ENCODE data around the gene EPHB1. TPM values are rescaled to one million over a fixed set of nuclear protein-coding genes. Genes with fewer than 3 reads are reported as not detected.

The EPHB1 gene
- polyA plus RNA-seq, 3 donors from 2014 or later, result 0.45 to 1.7 (median 0.48) TPM

DNA sequence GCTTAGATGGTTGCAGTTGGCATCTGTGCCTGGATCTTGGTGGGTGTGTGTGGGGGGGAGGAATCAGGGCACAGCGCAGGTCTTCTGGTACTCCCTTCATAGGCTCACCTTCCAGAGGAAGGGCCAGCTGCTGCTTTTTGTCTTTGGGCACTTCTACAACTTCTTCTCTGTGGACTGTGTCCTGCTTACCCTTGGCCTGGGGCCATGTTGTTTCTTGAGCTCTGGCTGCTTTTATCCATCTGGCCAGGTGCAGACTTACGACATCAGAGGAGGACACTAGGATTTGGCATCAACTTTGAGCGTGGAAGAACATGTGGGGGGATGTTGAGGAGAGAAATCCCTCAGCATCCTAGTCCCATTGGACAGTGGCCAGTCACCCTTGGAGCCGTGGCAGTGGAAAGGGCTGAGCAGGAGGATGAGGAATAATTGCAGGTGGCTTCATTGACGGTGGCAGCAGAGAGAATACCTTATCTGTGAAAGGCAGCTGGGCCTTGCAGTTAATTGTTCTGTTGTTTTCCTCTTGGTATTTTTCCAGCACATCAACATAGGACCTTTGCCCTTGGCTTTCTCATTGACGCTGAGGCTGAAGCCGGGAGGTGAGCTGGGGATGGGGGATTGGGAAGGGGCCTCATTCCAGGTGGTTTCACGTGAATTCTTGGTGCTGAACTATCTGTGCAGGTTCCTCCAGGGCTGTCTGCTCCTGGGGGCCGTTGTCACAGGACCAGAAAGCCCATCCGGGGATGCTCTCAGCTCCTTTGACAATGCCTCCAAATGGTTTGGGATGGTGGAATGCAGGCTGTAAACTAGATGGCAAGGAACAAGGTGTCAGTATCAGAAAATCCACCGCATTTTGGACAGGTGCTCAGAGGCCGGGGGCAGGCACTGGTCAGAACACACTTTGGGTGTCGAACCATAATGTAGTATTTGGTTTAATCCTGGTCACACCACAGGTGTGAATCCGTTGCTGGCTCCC, 9.7 kb downstream of the EPHB1 start:
- Mint-ChIP-seq H3K36me3 (no peaks in the 10 kb centered on the region), H3K9me3 (peaks cover 0 to 5% (median 0%) of the 10 kb centered on the region in 6 donors), H3K27me3 (ENCODE audit: low read depth in 3 of 3) (peaks cover 1 to 8% (median 8%) of the 10 kb centered on the region in 3 donors), H3K27ac (no peak overlapping the region), H3K4me1 (no peaks in the 10 kb centered on the region), H3K4me3 (no peak overlapping the region)
- no peak for DNase-seq

DNA sequence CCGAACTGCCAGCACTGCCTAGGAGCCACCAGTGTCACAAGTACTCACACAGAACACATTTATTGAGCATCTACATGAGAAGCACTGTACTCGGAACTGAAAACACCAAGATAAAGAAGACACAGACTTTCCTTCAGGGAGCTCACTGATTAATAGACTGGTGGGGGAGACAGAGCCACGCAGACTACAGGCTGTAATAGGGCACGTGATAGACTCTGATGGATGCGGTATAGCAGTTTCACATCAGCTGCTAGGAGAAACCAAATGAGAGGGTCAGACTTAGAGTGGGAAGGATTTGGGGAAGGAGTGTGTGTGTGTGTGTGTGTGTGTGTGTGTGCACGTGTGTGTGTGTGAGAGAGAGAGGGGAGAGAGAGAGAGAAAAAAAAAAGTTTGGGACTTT, 12.1 kb downstream of the EPHB1 start:
- H3K36me3 Mint-ChIP-seq, result no peaks in the 10 kb centered on the region
- no peaks in the 10 kb centered on the region for H3K4me1 Mint-ChIP-seq
- no peak for DNase-seq
- peaks cover 4 to 8% (median 8%) of the 10 kb centered on the region in 3 donors for H3K27me3 Mint-ChIP-seq (ENCODE audit: low read depth in 3 of 3)
- H3K27ac Mint-ChIP-seq, result peak overlapping the region in 1 of 6 donors; percentile 8
- H3K4me3 Mint-ChIP-seq, result no peak overlapping the region
- H3K9me3 Mint-ChIP-seq, result peaks cover 0 to 5% (median 0%) of the 10 kb centered on the region in 6 donors

DNA sequence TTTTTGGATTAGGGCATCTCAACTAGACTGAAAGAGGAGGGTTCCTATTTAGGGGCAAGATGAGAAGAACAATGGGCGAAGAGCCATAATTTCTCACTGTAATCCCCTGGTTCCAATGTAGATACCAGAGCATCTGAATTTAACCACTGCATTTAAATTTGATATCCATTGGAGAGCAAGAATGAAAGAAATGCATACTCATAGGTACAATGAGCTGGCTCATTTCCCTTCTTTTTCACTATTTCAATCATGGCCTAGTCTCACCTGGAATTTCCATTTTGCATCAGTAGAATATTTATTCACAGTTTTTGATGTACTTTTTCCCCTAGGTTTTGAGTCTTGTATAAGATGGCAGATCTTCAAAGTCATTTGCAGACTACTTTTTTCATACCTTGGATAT, 13.8 kb downstream of the EPHB1 start:
- Mint-ChIP-seq H3K9me3 (peaks cover 0 to 5% (median 0%) of the 10 kb centered on the region in 6 donors), H3K4me3 (no peak overlapping the region), H3K27ac (no peak overlapping the region), H3K36me3 (no peaks in the 10 kb centered on the region), H3K4me1 (no peaks in the 10 kb centered on the region), H3K27me3 (ENCODE audit: low read depth in 3 of 3) (peaks cover 5 to 9% (median 8%) of the 10 kb centered on the region in 3 donors)
- DNase-seq, result no peak

DNA sequence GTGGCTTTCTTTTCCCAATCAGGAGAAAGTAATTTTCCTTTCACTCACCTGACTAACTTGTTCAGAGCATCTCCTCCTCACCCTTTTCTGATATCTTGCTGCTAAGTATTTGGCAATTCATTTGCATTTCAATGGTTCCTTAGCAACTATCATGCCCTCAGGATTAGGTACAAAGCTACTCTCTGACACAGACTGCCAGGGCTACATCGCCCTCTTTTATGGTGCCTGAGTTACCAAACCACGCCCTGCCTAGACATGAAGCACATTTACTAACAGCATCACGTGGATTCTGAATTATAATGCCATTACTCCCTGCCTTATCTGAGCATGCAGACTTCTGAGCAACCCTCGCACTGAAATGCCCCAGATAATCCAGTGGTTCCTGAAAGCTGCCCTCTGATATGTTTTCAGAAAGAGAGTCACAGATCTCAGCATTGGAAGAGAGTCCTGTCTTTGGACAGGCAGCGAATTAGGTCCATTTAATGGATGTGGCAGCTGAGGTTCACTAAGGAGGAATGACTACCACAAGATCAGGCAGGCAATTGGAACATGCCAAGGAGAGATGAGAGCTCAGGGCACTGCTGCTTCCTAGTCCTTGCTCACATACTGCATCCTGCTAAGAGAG, 14.5 kb downstream of the EPHB1 start:
- H3K9me3 Mint-ChIP-seq, result peaks cover 0 to 5% (median 0%) of the 10 kb centered on the region in 6 donors
- peaks cover 4 to 9% (median 8%) of the 10 kb centered on the region in 3 donors for H3K27me3 Mint-ChIP-seq (ENCODE audit: low read depth in 3 of 3)
- H3K4me1 Mint-ChIP-seq, result no peaks in the 10 kb centered on the region
- no peak overlapping the region for H3K4me3 Mint-ChIP-seq
- H3K27ac Mint-ChIP-seq, result no peak overlapping the region
- no peak for DNase-seq
- H3K36me3 Mint-ChIP-seq, result no peaks in the 10 kb centered on the region

DNA sequence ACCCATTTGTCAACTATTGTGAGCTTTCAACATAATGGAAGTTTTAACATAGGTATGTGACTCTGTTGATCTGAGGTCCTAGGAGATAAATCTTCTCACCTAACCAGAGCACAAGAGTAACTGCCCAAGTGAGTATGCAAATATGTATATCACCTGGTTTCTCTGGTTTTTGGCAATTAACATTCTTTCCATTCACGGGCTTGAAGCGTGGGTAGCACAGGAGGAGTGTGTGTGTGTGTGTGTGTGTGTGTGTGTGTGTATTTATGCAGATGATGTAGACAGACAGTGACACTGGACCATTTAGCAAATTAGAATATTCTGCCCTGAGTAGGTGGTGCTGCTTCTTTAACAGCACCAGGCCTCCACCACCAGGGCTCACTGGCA, 15.0 kb downstream of the EPHB1 start:
- Mint-ChIP-seq H3K9me3 (peaks cover 0 to 5% (median 0%) of the 10 kb centered on the region in 6 donors), H3K4me3 (no peak overlapping the region), H3K4me1 (no peaks in the 10 kb centered on the region), H3K27ac (no peak overlapping the region), H3K36me3 (no peaks in the 10 kb centered on the region), H3K27me3 (ENCODE audit: low read depth in 3 of 3) (peaks cover 4 to 8% (median 7%) of the 10 kb centered on the region in 3 donors)
- no peak for DNase-seq

DNA sequence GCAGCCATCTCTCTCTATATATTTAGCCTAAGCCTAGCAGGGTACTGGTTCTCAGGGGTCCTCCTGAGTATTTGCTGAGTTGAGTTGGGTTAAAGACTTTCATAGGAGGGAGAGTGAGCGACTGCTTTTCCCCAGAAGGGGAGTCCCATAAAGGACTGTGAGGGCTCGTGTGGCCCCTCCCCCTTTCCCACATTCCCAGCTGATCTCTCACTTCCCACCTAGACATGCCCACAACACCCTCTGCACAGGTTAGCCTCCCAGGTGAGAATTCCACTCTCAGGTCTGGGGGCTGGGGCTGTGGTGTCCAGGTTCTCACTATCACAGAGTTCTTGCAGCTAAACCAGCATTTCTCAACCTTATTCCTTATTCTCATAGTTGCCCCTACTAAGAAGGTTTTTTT, 15.8 kb downstream of the EPHB1 start:
- H3K4me3 Mint-ChIP-seq, result no peak overlapping the region
- peaks cover 0 to 5% (median 0%) of the 10 kb centered on the region in 6 donors for H3K9me3 Mint-ChIP-seq
- no peaks in the 10 kb centered on the region for H3K4me1 Mint-ChIP-seq
- no peak for DNase-seq
- H3K27ac Mint-ChIP-seq, result no peak overlapping the region
- no peaks in the 10 kb centered on the region for H3K36me3 Mint-ChIP-seq
- peaks cover 4 to 7% (median 6%) of the 10 kb centered on the region in 3 donors for H3K27me3 Mint-ChIP-seq (ENCODE audit: low read depth in 3 of 3)

DNA sequence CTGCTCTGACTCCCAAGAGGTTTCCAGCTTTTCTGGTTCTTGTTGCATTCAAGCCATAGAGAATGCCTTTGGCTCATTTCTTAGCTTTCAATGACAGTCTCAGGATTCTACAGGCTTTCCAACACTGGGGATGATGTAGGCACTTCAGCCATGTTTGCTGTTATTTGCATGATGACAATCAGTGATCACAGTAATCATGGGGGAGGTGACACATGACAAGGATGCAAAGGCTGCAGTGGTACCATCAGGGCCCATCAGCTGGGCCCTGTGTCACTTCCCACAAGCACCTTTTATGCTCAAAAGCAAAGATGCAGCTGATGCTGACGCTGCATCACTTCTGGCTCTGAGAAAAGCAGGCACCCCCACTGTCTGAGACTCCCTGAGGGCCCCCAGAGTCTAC, 18.6 kb downstream of the EPHB1 start:
- H3K4me1 Mint-ChIP-seq, result no peaks in the 10 kb centered on the region
- H3K27ac Mint-ChIP-seq, result no peak overlapping the region
- peaks cover 0 to 2% (median 0%) of the 10 kb centered on the region in 6 donors for H3K9me3 Mint-ChIP-seq

DNA sequence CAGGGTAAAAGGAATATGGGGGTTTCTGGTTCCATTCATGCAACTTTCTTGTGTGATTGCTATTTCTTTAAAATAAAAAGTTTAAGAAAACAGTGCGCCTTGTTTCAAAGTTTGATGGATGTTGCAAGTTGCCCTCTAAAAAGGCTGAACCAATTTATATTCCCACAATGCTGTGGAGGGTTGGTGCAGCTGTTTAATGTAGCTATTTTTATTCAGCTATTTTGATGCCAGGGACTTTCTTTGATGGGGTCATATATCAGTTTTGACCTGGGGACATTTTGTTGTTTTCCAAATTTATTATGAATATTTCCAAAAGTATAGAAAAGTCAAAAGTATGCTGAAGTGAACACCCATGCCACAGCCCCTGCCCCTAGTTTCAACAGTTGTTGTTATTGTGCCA, 20.5 kb downstream of the EPHB1 start:
- Mint-ChIP-seq H3K27ac (no peak overlapping the region), H3K36me3 (no peaks in the 10 kb centered on the region), H3K9me3 (peaks cover 0 to 3% (median 0%) of the 10 kb centered on the region in 6 donors), H3K4me3 (no peak overlapping the region), H3K4me1 (no peaks in the 10 kb centered on the region), H3K27me3 (ENCODE audit: low read depth in 3 of 3) (peaks cover 2 to 4% (median 2%) of the 10 kb centered on the region in 3 donors)
- DNase-seq, result no peak

More for the DNA sequence above, 18.6 kb downstream of the EPHB1 start:
- peaks cover 2 to 7% (median 4%) of the 10 kb centered on the region in 3 donors for H3K27me3 Mint-ChIP-seq (ENCODE audit: low read depth in 3 of 3)
- no peaks in the 10 kb centered on the region for H3K36me3 Mint-ChIP-seq
- no peak overlapping the region for H3K4me3 Mint-ChIP-seq
- no peak for DNase-seq

DNA sequence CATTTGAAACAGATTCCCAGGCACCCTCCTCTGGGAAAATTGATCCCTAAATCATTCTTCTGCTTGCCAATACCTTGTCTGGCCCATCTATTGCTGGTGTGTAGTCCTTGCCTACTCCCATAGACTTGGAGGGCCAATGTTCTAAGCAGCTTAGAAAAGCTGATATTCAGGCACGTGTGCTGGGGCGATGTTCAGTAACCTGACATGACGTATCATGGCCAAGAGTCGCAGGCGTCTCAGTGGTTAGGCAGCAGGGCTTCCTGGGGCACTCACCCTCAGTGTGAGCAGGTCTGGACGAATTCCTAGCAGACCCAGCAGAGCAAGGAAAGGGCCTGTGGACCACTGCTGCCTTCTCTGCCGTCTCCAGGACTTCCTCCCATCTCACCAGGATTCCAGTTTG, 21.6 kb downstream of the EPHB1 start:
- no peak for DNase-seq
- no peak overlapping the region for H3K4me3 Mint-ChIP-seq
- H3K27ac Mint-ChIP-seq, result no peak overlapping the region

DNA sequence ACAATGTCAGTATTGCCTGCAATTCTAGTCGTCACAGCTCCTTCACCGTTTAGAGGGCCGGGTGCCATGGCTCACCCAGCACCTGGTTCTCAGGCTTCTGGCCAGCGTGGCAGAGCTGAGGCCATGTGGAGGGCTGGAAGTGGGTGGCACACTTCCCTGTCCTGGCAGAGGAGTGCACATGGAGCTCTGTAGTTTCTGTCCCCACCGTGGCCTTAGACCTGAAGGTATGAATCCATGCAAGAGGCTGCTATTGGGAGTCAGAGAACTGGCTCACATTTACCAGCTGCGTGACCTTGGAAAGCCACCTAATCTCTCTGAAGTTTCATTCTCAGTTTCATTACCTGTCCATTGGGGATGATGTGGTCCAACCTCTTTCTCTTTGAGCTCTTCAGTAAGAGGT, 22.2 kb downstream of the EPHB1 start:
- no peaks in the 10 kb centered on the region for H3K4me1 Mint-ChIP-seq
- peaks cover 0 to 4% (median 2%) of the 10 kb centered on the region in 3 donors for H3K27me3 Mint-ChIP-seq (ENCODE audit: low read depth in 3 of 3)
- DNase-seq, result no peak
- H3K9me3 Mint-ChIP-seq, result peaks cover 0 to 3% (median 0%) of the 10 kb centered on the region in 6 donors
- no peaks in the 10 kb centered on the region for H3K36me3 Mint-ChIP-seq
- no peak overlapping the region for H3K4me3 Mint-ChIP-seq
- no peak overlapping the region for H3K27ac Mint-ChIP-seq

More for the DNA sequence above, 21.6 kb downstream of the EPHB1 start:
- H3K36me3 Mint-ChIP-seq, result no peaks in the 10 kb centered on the region
- peaks cover 0 to 3% (median 0%) of the 10 kb centered on the region in 6 donors for H3K9me3 Mint-ChIP-seq
- no peaks in the 10 kb centered on the region for H3K4me1 Mint-ChIP-seq
- peaks cover 2 to 4% (median 2%) of the 10 kb centered on the region in 3 donors for H3K27me3 Mint-ChIP-seq (ENCODE audit: low read depth in 3 of 3)

DNA sequence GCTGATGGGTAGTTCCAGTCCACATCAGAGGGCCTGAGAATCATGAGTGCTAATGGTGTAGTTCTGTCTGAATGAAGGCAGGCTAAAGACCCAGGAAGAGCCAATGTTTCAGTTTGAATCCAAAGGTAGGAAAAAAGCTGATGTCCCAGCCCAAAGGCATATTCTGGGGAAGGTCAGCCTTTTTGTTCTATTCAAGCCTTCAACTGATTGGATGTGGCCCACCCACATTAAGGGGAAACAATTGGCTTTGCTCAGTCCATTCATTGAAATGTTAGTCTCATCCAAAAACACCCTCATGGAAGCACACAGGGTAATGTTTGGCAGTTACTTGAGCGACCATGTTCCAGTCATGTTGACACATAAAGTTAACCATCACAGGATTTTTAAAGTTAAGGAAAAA, 25.9 kb downstream of the EPHB1 start:
- Mint-ChIP-seq H3K9me3 (peaks cover 0 to 3% (median 0%) of the 10 kb centered on the region in 6 donors), H3K4me3 (no peak overlapping the region), H3K36me3 (no peaks in the 10 kb centered on the region), H3K4me1 (no peaks in the 10 kb centered on the region), H3K27me3 (ENCODE audit: low read depth in 3 of 3) (peaks cover 0 to 11% (median 4%) of the 10 kb centered on the region in 3 donors), H3K27ac (no peak overlapping the region)
- DNase-seq, result no peak

DNA sequence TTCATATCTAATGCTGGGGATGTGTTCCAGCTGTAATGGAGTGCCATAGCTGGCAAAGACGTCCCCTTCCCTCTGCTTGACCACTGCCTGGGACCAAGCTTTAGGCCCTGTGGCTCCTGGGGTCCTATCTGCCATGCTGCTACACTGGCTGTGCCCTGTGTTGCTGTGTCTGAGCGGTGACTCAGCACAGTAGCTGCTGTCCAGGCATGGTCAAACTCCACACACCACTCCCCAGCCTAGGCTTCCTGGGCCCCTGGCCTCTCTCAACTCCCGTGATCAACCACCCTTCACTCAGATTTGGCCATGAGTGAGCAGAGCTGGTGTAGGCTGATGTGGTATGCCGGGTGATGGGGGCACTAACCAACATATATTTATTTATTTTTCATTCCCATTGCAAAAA, 27.0 kb downstream of the EPHB1 start:
- Mint-ChIP-seq H3K4me1 (no peaks in the 10 kb centered on the region), H3K4me3 (no peak overlapping the region), H3K27ac (no peak overlapping the region), H3K9me3 (peaks cover 0 to 2% (median 0%) of the 10 kb centered on the region in 6 donors), H3K27me3 (ENCODE audit: low read depth in 3 of 3) (peaks cover 0 to 11% (median 4%) of the 10 kb centered on the region in 3 donors), H3K36me3 (no peaks in the 10 kb centered on the region)
- no peak for DNase-seq

DNA sequence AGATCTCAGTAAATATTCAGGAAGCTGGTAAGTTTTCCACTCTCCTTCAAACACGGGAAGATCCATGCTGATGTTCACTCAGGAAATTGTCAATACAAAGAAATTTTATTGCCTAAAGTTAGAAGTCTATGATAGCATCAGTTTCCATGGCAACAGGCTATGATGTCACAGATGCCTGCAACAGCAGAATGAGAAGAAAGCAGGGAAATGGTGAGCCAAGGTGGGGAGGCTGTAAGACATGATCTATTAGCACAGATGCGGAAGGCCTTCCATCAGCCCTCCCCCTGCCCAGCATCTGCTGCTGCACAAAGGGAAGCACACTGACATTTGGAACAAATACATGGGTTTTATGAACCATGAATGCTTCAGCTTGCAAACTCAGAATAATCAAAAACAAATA, 28.6 kb downstream of the EPHB1 start:
- peaks cover 0 to 4% (median 0%) of the 10 kb centered on the region in 6 donors for H3K9me3 Mint-ChIP-seq
- no peak overlapping the region for H3K4me3 Mint-ChIP-seq
- no peak for DNase-seq
- H3K27me3 Mint-ChIP-seq (ENCODE audit: low read depth in 3 of 3), result peaks cover 0 to 11% (median 4%) of the 10 kb centered on the region in 3 donors
- H3K27ac Mint-ChIP-seq, result no peak overlapping the region
- no peaks in the 10 kb centered on the region for H3K4me1 Mint-ChIP-seq
- no peaks in the 10 kb centered on the region for H3K36me3 Mint-ChIP-seq

DNA sequence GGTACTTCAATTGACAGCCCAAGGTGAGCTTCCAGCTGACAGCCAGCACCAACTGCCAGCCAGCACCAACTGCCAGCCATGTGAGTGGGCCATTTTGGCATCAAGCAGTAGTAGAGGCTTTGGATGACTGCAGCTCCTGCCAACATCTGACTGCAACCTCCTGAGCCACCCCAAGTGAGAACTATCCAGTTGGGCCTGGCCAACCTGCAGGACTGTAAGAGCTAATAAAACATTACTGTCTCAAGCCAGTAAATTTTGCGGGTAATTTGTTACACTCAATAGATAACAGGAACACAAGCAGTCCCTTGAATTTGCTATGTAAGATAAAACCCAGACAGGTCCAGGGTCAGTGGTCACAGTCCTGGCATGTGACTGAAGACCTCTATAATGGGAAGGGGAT, 29.7 kb downstream of the EPHB1 start:
- no peak overlapping the region for H3K27ac Mint-ChIP-seq
- H3K4me1 Mint-ChIP-seq, result no peaks in the 10 kb centered on the region
- H3K4me3 Mint-ChIP-seq, result no peak overlapping the region
- peaks cover 0 to 3% (median 0%) of the 10 kb centered on the region in 6 donors for H3K9me3 Mint-ChIP-seq
- no peaks in the 10 kb centered on the region for H3K36me3 Mint-ChIP-seq
- DNase-seq, result no peak
- peaks cover 0 to 9% (median 4%) of the 10 kb centered on the region in 3 donors for H3K27me3 Mint-ChIP-seq (ENCODE audit: low read depth in 3 of 3)

Data from immature natural killer cell (primary cell).